Lower lobe of right lung (tissue), 2 donors: ENCODE measurements around the gene ATP1A3. TPM values are rescaled to one million over a fixed set of nuclear protein-coding genes. Genes with fewer than 3 reads are reported as not detected.
A peak's percentile ranks its signal among the peaks of the same experiment; 100 is the strongest.

ENCODE experiments used
- ATAC-seq, 2 donors: fragments of 200-7000 bp; cut with Tn5 transposase; one replicate each; pipeline ENCODE4 v1.9.1; 2020 to 2022; ENCODE audit warnings: mild to moderate bottlenecking in 2 of 2, moderate library complexity in 2 of 2
- DNase-seq: peaks from one replicate; pipeline ENCODE4 v3.0.0-alpha.2; 2020
- H3K27ac ChIP-seq: fragments of 200-600 bp; one replicate; pipeline ENCODE4 v1.8.0; 2022
- H3K27me3 ChIP-seq: fragments of 200-600 bp; one replicate; pipeline ENCODE4 v1.8.0; 2022; ENCODE audit warnings: low read depth
- H3K36me3 ChIP-seq: fragments of 200-600 bp; one replicate; pipeline ENCODE4 v1.8.0; 2022; ENCODE audit warnings: mild to moderate bottlenecking
- H3K4me1 ChIP-seq: fragments of 200-600 bp; one replicate; pipeline ENCODE4 v1.8.0; 2022
- H3K4me3 ChIP-seq: fragments of 200-600 bp; one replicate; pipeline ENCODE4 v1.8.0; 2022; ENCODE audit warnings: mild to moderate bottlenecking
- H3K9me3 ChIP-seq: fragments of 200-600 bp; one replicate; pipeline ENCODE4 v1.8.0; 2022
- intact Hi-C: fragments of 100-400 bp; cut with DNase I; formaldehyde crosslinking; loops from one replicate; pipeline ENCODE4 v1.11.0; 2022
- total RNA-seq: library from RNA; stranded (reverse); fragmentation: NEBNext Ultra II Directional; extraction: Animal tissue kit (Norgen Biotek cat#: 25700); gene quantifications from one replicate; pipeline ENCODE4 v1.2.1, GENCODE V29; 2021
- TF ChIP-seq, protein P1 (sequence below): fragments of 200-600 bp; IDR thresholded peaks from one replicate; pipeline ENCODE4 v1.8.0; 2022; ENCODE audit warnings: antibody characterized with exemption, mild to moderate bottlenecking
- donor health status: DM: no; HTN: yes; CAD: no; lungs with severe emphysema.

The ATP1A3 gene
- total RNA-seq, 1 donor from 2014 or later: 0.97 TPM

GRCh38 chr19:41936961-41937360, 57.1 kb downstream of the ATP1A3 start:
- intact Hi-C loops: loop anchor here (10.0 kb wide), 1 partner anchor 52 kb away; the partner anchor contains the start of gene ARHGEF1
- ATAC-seq (no peak), DNase-seq (no peak)
- Histone ChIP-seq H3K4me3 (no peak overlapping the region), H3K27me3 (peaks cover 41% of the 10 kb centered on the region), H3K36me3 (no peaks in the 10 kb centered on the region), H3K27ac (no peak overlapping the region), H3K9me3 (no peaks in the 10 kb centered on the region), H3K4me1 (peaks cover 15% of the 10 kb centered on the region)
- TF ChIP-seq, protein P1, sequence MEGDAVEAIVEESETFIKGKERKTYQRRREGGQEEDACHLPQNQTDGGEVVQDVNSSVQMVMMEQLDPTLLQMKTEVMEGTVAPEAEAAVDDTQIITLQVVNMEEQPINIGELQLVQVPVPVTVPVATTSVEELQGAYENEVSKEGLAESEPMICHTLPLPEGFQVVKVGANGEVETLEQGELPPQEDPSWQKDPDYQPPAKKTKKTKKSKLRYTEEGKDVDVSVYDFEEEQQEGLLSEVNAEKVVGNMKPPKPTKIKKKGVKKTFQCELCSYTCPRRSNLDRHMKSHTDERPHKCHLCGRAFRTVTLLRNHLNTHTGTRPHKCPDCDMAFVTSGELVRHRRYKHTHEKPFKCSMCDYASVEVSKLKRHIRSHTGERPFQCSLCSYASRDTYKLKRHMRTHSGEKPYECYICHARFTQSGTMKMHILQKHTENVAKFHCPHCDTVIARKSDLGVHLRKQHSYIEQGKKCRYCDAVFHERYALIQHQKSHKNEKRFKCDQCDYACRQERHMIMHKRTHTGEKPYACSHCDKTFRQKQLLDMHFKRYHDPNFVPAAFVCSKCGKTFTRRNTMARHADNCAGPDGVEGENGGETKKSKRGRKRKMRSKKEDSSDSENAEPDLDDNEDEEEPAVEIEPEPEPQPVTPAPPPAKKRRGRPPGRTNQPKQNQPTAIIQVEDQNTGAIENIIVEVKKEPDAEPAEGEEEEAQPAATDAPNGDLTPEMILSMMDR: no peak

GRCh38 chr19:41936416-41936850, 57.6 kb downstream of the ATP1A3 start:
- DNase-seq (no peak), ATAC-seq (no peak)
- intact Hi-C loops: loop anchor here (10.0 kb wide), 1 partner anchor 52 kb away; the partner anchor contains the start of gene ARHGEF1
- no peaks in the 10 kb centered on the region for H3K36me3 ChIP-seq
- TF ChIP-seq, protein P1: no peak
- H3K4me3 ChIP-seq: no peak overlapping the region
- H3K4me1 ChIP-seq: peaks cover 15% of the 10 kb centered on the region
- no peak overlapping the region for H3K27ac ChIP-seq
- H3K27me3 ChIP-seq: peaks cover 42% of the 10 kb centered on the region
- no peaks in the 10 kb centered on the region for H3K9me3 ChIP-seq

DNA sequence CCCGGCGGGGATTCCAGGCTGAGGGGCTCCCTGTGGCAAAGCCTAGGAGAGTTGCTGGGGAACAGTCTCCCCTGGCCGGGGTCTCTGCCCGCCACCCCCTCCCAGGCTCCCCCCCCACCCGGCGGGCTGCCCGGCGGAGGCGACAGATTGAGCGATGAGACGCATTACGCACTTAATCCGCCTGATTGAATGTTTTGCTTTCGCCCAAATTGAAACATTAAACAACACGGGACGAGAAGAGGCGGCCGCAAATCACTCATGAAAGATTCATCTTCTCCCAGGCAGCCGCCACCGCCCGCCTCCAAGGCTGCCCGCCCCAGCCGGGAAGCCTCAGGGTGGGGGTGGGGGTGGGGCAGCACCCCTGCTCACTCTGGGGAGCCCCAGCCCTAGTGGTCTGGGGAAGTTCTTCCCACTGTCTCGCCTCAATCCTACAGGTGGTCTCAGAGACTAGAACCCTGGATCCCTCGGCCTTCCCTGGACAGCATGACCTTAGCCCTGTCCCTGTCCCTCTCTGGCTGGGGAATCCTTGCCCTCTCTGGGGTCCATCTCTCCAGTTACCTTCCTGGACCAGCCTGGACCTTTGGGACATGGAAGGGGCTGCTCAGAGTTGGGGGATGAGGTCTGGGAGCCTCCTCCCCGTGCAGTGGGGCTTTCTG, 58.1 kb downstream of the ATP1A3 start:
- Histone ChIP-seq H3K4me3 (no peak overlapping the region), H3K36me3 (no peaks in the 10 kb centered on the region), H3K27me3 (peaks cover 42% of the 10 kb centered on the region), H3K27ac (no peak overlapping the region), H3K9me3 (no peaks in the 10 kb centered on the region), H3K4me1 (peaks cover 12% of the 10 kb centered on the region)
- TF ChIP-seq, protein P1: no peak
- intact Hi-C loops: loop anchor here (10.0 kb wide), 1 partner anchor 51 kb away; the partner anchor contains the start of gene ARHGEF1
- ATAC-seq (no peak), DNase-seq (no peak)

GRCh38 chr19:41934849-41935374, 59.1 kb downstream of the ATP1A3 start:
- ATAC-seq (peak; percentile 69 to 85), DNase-seq (peak; percentile 70)
- H3K4me3 ChIP-seq: no peak overlapping the region
- peaks cover 42% of the 10 kb centered on the region for H3K27me3 ChIP-seq
- intact Hi-C loops: loop anchor here (10.0 kb wide), 1 partner anchor 50 kb away; the partner anchor contains the start of gene ARHGEF1
- H3K4me1 ChIP-seq: peaks cover 2% of the 10 kb centered on the region
- no peaks in the 10 kb centered on the region for H3K9me3 ChIP-seq
- TF ChIP-seq, protein P1: peak; percentile 78
- H3K36me3 ChIP-seq: no peaks in the 10 kb centered on the region
- no peak overlapping the region for H3K27ac ChIP-seq

DNA sequence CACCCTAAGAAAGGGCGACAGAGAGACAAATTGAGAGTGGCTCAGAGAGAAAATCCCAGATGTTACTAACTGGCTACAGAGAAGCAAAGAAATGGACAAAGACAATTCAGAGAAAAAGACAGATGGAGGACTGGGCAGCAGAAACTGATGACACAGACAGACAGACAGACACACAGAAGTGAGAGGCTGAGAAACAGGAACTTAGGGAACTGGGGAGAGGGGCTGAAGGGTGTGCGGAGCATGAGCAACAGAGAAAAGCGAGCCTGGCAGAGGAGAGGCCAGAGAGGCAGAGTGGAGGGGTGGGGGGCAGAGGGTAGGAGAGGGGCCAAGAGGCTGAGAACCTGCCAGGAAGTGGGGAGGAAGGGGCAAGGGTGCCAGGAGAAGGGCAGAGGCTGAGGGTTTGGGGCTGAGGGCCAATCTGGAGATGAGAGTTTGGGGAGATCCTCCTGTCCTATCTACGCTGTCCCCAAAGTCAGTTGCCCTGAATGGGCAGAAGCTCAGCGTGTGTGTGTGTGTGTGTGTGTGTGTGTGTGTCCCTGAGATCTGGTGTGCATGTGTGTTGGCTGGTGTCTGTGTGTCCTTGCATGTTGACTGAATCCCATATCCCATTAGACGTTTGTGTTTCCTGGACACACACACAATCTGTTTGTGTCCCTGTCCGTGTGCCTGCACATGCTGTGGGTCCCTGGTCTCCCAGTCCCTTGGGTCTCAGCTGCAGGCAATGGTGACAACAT, 60.2 kb downstream of the ATP1A3 start:
- intact Hi-C loops: loop anchor here (10.0 kb wide), 1 partner anchor 49 kb away; the partner anchor contains the start of gene ARHGEF1
- H3K9me3 ChIP-seq: no peaks in the 10 kb centered on the region
- no peak overlapping the region for H3K4me3 ChIP-seq
- DNase-seq (no peak), ATAC-seq (no peak)
- TF ChIP-seq, protein P1: no peak
- H3K36me3 ChIP-seq: no peaks in the 10 kb centered on the region
- H3K27ac ChIP-seq: no peak overlapping the region
- peaks cover 49% of the 10 kb centered on the region for H3K27me3 ChIP-seq
- peaks cover 5% of the 10 kb centered on the region for H3K4me1 ChIP-seq
